HG03039 (cell line): Measurements from ENCODE around the gene DAB1.

Experiments
- ATAC-seq: cut with Tn5 transposase; IDR thresholded peaks from one replicate; pipeline ENCODE4 v1.9.1; 2021; ENCODE audit warnings: mild to moderate bottlenecking, moderate library complexity; ENCODE audit not compliant: unreplicated experiment

The DAB1 gene

GRCh38 chr1:56965916-56966697 lies 457.8 kb downstream of the DAB1 start, which contains the start of gene C8B:
Gene C8B (minus strand): TSS chr1:56966015. CDS start chr1:56965948, 67 bp downstream.
- ATAC-seq: no peak

GRCh38 chr1:56965191-56965590 lies 458.7 kb downstream of the DAB1 start:
- no peak for ATAC-seq

- no peak for ATAC-seq
These were observed 459.4 kb downstream of the DAB1 start for GRCh38 chr1:56964349-56965017.

- ATAC-seq: no peak
These were observed 460.2 kb downstream of the DAB1 start for GRCh38 chr1:56963667-56964066.

- no peak for ATAC-seq
These were observed 462.4 kb downstream of the DAB1 start for GRCh38 chr1:56961426-56961825.

GRCh38 chr1:56958526-56958925 lies 465.3 kb downstream of the DAB1 start:
- no peak for ATAC-seq

- ATAC-seq: no peak
These were observed 465.9 kb downstream of the DAB1 start for GRCh38 chr1:56957931-56958330.

GRCh38 chr1:56954664-56955063 lies 469.2 kb downstream of the DAB1 start:
- no peak for ATAC-seq

GRCh38 chr1:56953386-56953785 lies 470.5 kb downstream of the DAB1 start:
- no peak for ATAC-seq

GRCh38 chr1:56952501-56952900 lies 471.4 kb downstream of the DAB1 start:
- no peak for ATAC-seq

- no peak for ATAC-seq
These were observed 475.3 kb downstream of the DAB1 start for GRCh38 chr1:56948403-56949023.
